Measurements from ENCODE around the gene NANOS2.

Gene NANOS2

GRCh38 chr19:45874620-45874966 lies 40.0 kb downstream of the NANOS2 start:
- TF ChIP-seq EZH2phosphoT487 (IDR thresholded peaks at IDR 0.05; ENCODE audit: low read length) (no peak), CTCF (IDR thresholded peaks at IDR 0.05; ENCODE audit: low read length) (no peak), EZH2 (optimal IDR thresholded peaks at IDR 0.05; ENCODE audit: low read depth, low read length) (no peak)
- DNase-seq = no peak
- Histone ChIP-seq H3K4me2 (ENCODE audit: low read depth, low read length) (no peak overlapping the region), H4K20me1 (ENCODE audit: insufficient read depth, low read length) (no peaks in the 10 kb centered on the region), H3K27me3 (replicated peaks; ENCODE audit: insufficient read depth, low read length) (peaks cover 73% of the 10 kb centered on the region), H3K27ac (ENCODE audit: low read length) (no peak overlapping the region), H3K36me3 (replicated peaks; ENCODE audit: insufficient read depth, low read length) (no peaks in the 10 kb centered on the region), H3K4me1 (ENCODE audit: low read length) (no peaks in the 10 kb centered on the region), H3K79me2 (ENCODE audit: low read length) (no peaks in the 10 kb centered on the region), H3K9me3 (replicated peaks; ENCODE audit: insufficient read depth, low read length) (no peaks in the 10 kb centered on the region), H3F3A (ENCODE audit: insufficient read depth, low read length) (no peaks in the 10 kb centered on the region), H3K9ac (ENCODE audit: low read length) (no peak overlapping the region), H2AFZ (ENCODE audit: low read length) (no peak overlapping the region), H3K9me2 (replicated peaks; ENCODE audit: insufficient read depth, low read length) (no peaks in the 10 kb centered on the region), H3K4me3 (ENCODE audit: low read length) (no peak overlapping the region)

DNA sequence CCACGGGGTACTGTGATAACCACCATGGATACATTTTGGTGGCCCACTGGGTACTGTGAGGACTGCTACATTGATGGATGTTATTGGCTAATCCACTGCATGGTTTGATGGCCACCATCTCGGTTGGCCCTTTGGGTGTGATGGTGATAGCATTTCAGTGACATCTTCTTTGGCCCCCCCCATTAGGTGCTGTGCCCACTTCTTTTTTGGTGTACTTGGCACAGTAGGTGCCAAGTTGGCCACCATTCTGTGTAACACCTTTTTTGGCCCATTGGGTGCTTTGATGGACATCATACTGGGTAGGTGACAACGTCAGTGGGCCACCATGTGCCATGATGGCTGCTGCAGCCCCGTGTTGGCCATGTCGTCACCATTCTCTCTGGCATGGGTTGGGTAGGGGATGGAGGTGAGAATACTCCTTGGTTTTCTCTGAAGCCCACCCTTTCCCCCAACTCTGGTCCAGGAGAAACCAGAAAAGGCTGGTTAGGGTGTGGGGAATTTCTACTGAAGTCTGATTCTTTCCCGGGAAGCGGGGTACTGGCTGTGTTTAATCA lies 41.3 kb downstream of the NANOS2 start:
- no peaks in the 10 kb centered on the region for H3K9me3 ChIP-seq (replicated peaks; ENCODE audit: insufficient read depth, low read length)
- no peaks in the 10 kb centered on the region for H3K79me2 ChIP-seq (ENCODE audit: low read length)
- DNase-seq = no peak
- H3F3A ChIP-seq (ENCODE audit: insufficient read depth, low read length) = no peaks in the 10 kb centered on the region
- H3K4me2 ChIP-seq (ENCODE audit: low read depth, low read length) = no peak overlapping the region
- H4K20me1 ChIP-seq (ENCODE audit: insufficient read depth, low read length) = no peaks in the 10 kb centered on the region
- no peaks in the 10 kb centered on the region for H3K9me2 ChIP-seq (replicated peaks; ENCODE audit: insufficient read depth, low read length)
- H3K27ac ChIP-seq (ENCODE audit: low read length) = no peak overlapping the region
- H3K36me3 ChIP-seq (replicated peaks; ENCODE audit: insufficient read depth, low read length) = no peaks in the 10 kb centered on the region
- H3K4me1 ChIP-seq (ENCODE audit: low read length) = no peaks in the 10 kb centered on the region
- H3K9ac ChIP-seq (ENCODE audit: low read length) = no peak overlapping the region
- TF ChIP-seq EZH2phosphoT487 (IDR thresholded peaks at IDR 0.05; ENCODE audit: low read length) (no peak), CTCF (IDR thresholded peaks at IDR 0.05; ENCODE audit: low read length) (no peak), EZH2 (optimal IDR thresholded peaks at IDR 0.05; ENCODE audit: low read depth, low read length) (no peak)
- H3K4me3 ChIP-seq (ENCODE audit: low read length) = no peak overlapping the region
- no peak overlapping the region for H2AFZ ChIP-seq (ENCODE audit: low read length)
- H3K27me3 ChIP-seq (replicated peaks; ENCODE audit: insufficient read depth, low read length) = peaks cover 80% of the 10 kb centered on the region

DNA sequence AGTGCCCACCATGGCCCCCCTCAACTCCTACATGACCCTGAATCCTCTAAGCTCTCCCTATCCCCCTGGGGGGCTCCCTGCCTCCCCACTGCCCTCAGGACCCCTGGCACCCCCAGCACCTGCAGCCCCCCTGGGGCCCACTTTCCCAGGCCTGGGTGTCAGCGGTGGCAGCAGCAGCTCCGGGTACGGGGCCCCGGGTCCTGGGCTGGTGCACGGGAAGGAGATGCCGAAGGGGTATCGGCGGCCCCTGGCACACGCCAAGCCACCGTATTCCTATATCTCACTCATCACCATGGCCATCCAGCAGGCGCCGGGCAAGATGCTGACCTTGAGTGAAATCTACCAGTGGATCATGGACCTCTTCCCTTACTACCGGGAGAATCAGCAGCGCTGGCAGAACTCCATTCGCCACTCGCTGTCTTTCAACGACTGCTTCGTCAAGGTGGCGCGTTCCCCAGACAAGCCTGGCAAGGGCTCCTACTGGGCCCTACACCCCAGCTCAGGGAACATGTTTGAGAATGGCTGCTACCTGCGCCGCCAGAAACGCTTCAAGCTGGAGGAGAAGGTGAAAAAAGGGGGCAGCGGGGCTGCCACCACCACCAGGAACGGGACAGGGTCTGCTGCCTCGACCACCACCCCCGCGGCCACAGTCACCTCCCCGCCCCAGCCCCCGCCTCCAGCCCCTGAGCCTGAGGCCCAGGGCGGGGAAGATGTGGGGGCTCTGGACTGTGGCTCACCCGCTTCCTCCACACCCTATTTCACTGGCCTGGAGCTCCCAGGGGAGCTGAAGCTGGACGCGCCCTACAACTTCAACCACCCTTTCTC lies 42.3 kb downstream of the NANOS2 start:
- H3K9me2 ChIP-seq (replicated peaks; ENCODE audit: insufficient read depth, low read length) = no peaks in the 10 kb centered on the region
- no peak overlapping the region for H2AFZ ChIP-seq (ENCODE audit: low read length)
- no peaks in the 10 kb centered on the region for H4K20me1 ChIP-seq (ENCODE audit: insufficient read depth, low read length)
- H3K4me2 ChIP-seq (ENCODE audit: low read depth, low read length) = no peak overlapping the region
- no peaks in the 10 kb centered on the region for H3K79me2 ChIP-seq (ENCODE audit: low read length)
- H3K36me3 ChIP-seq (replicated peaks; ENCODE audit: insufficient read depth, low read length) = no peaks in the 10 kb centered on the region
- H3K9me3 ChIP-seq (replicated peaks; ENCODE audit: insufficient read depth, low read length) = no peaks in the 10 kb centered on the region
- no peak overlapping the region for H3K9ac ChIP-seq (ENCODE audit: low read length)
- no peak overlapping the region for H3K4me3 ChIP-seq (ENCODE audit: low read length)
- TF ChIP-seq CTCF (IDR thresholded peaks at IDR 0.05; ENCODE audit: low read length) (no peak), EZH2 (optimal IDR thresholded peaks at IDR 0.05; ENCODE audit: low read depth, low read length) (no peak), EZH2phosphoT487 (IDR thresholded peaks at IDR 0.05; ENCODE audit: low read length) (no peak)
- H3F3A ChIP-seq (ENCODE audit: insufficient read depth, low read length) = no peaks in the 10 kb centered on the region
- no peak for DNase-seq
- H3K4me1 ChIP-seq (ENCODE audit: low read length) = no peaks in the 10 kb centered on the region
- peaks cover 87% of the 10 kb centered on the region for H3K27me3 ChIP-seq (replicated peaks; ENCODE audit: insufficient read depth, low read length)
- H3K27ac ChIP-seq (ENCODE audit: low read length) = no peak overlapping the region
